Measurements from ENCODE around the gene NREP.

Gene NREP

GRCh38 chr5:111756581-111757354, at the start of gene NREP:
TSS of gene NREP (minus strand) at chr5:111757194. CDS start at chr5:111755772, 1,422 bp downstream.
- DNase-seq (ENCODE audit: low read depth in 2 of 3, low spot score in 1 of 3): no peak

GRCh38 chr5:111806753-111807152, 49.8 kb upstream of the NREP start:
- no peak for DNase-seq (ENCODE audit: low read depth in 2 of 3, low spot score in 1 of 3)

- DNase-seq (ENCODE audit: low read depth in 2 of 3, low spot score in 1 of 3): no peak
Measured at GRCh38 chr5:111806156-111806555, 49.2 kb upstream of the NREP start.

- no peak for DNase-seq (ENCODE audit: low read depth in 2 of 3, low spot score in 1 of 3)
Measured at GRCh38 chr5:111805071-111805470, 48.1 kb upstream of the NREP start.

GRCh38 chr5:111800351-111800750, 43.4 kb upstream of the NREP start:
- no peak for DNase-seq (ENCODE audit: low read depth in 2 of 3, low spot score in 1 of 3)

GRCh38 chr5:111795142-111795541, 38.1 kb upstream of the NREP start:
- DNase-seq (ENCODE audit: low read depth in 2 of 3, low spot score in 1 of 3): no peak

- DNase-seq (ENCODE audit: low read depth in 2 of 3, low spot score in 1 of 3): no peak
Measured at GRCh38 chr5:111792471-111793058, 35.6 kb upstream of the NREP start.

- DNase-seq (ENCODE audit: low read depth in 2 of 3, low spot score in 1 of 3): no peak
Measured at GRCh38 chr5:111790295-111790694, 33.3 kb upstream of the NREP start.

- no peak for DNase-seq (ENCODE audit: low read depth in 2 of 3, low spot score in 1 of 3)
Measured at GRCh38 chr5:111787006-111787405, 30.0 kb upstream of the NREP start.

- no peak for DNase-seq (ENCODE audit: low read depth in 2 of 3, low spot score in 1 of 3)
Measured at GRCh38 chr5:111784491-111785181, 27.6 kb upstream of the NREP start.

- DNase-seq (ENCODE audit: low read depth in 2 of 3, low spot score in 1 of 3): no peak
Measured at GRCh38 chr5:111783537-111783936, 26.5 kb upstream of the NREP start.

GRCh38 chr5:111782216-111782615, 25.2 kb upstream of the NREP start:
- DNase-seq (ENCODE audit: low read depth in 2 of 3, low spot score in 1 of 3): no peak

GRCh38 chr5:111781200-111781599, 24.2 kb upstream of the NREP start:
- no peak for DNase-seq (ENCODE audit: low read depth in 2 of 3, low spot score in 1 of 3)

- no peak for DNase-seq (ENCODE audit: low read depth in 2 of 3, low spot score in 1 of 3)
Measured at GRCh38 chr5:111779922-111780292, 22.9 kb upstream of the NREP start.

- no peak for DNase-seq (ENCODE audit: low read depth in 2 of 3, low spot score in 1 of 3)
Measured at GRCh38 chr5:111779260-111779921, 22.4 kb upstream of the NREP start.

GRCh38 chr5:111776913-111777781, 20.2 kb upstream of the NREP start:
- no peak for DNase-seq (ENCODE audit: low read depth in 2 of 3, low spot score in 1 of 3)

- DNase-seq (ENCODE audit: low read depth in 2 of 3, low spot score in 1 of 3): no peak
Measured at GRCh38 chr5:111775224-111775623, 18.2 kb upstream of the NREP start.

GRCh38 chr5:111774525-111774924, 17.5 kb upstream of the NREP start:
- DNase-seq (ENCODE audit: low read depth in 2 of 3, low spot score in 1 of 3): no peak

GRCh38 chr5:111772456-111773122, 15.6 kb upstream of the NREP start:
- DNase-seq (ENCODE audit: low read depth in 2 of 3, low spot score in 1 of 3): no peak

GRCh38 chr5:111769541-111769940, 12.5 kb upstream of the NREP start:
- DNase-seq (ENCODE audit: low read depth in 2 of 3, low spot score in 1 of 3): no peak
